ENCODE measurements around the gene ACBD6.
"Not testable (repeated sequence)": the region's sequence is repeated elsewhere in the genome, so short reads cannot be mapped to it uniquely, and the experiment has no call there.

The ACBD6 gene

GRCh38 chr1:180433873-180434272 lies 68.5 kb downstream of the ACBD6 start:
- H3K4me3 ChIP-seq (ENCODE audit: low read depth, low read length): no peak overlapping the region
- no peak for TF ChIP-seq CTCF (IDR thresholded peaks at IDR 0.05; ENCODE audit: low read depth, low read length)

GRCh38 chr1:180431683-180432082 lies 70.7 kb downstream of the ACBD6 start:
- TF ChIP-seq CTCF (IDR thresholded peaks at IDR 0.05; ENCODE audit: low read depth, low read length): no peak

GRCh38 chr1:180428782-180429695 lies 73.3 kb downstream of the ACBD6 start:
- TF ChIP-seq CTCF (IDR thresholded peaks at IDR 0.05; ENCODE audit: low read depth, low read length): no peak
- no peak overlapping the region for H3K4me3 ChIP-seq (ENCODE audit: low read depth, low read length)

More at GRCh38 chr1:180431683-180432082, 70.7 kb downstream of the ACBD6 start:
- H3K4me3 ChIP-seq (ENCODE audit: low read depth, low read length): no peak overlapping the region

GRCh38 chr1:180425952-180426351 lies 76.4 kb downstream of the ACBD6 start:
- TF ChIP-seq CTCF (IDR thresholded peaks at IDR 0.05; ENCODE audit: low read depth, low read length): no peak

GRCh38 chr1:180424848-180425457 lies 77.4 kb downstream of the ACBD6 start:
- no peak overlapping the region for H3K4me3 ChIP-seq (ENCODE audit: low read depth, low read length)
- no peak for TF ChIP-seq CTCF (IDR thresholded peaks at IDR 0.05; ENCODE audit: low read depth, low read length)

More at GRCh38 chr1:180425952-180426351, 76.4 kb downstream of the ACBD6 start:
- no peak overlapping the region for H3K4me3 ChIP-seq (ENCODE audit: low read depth, low read length)

- no peak for TF ChIP-seq CTCF (IDR thresholded peaks at IDR 0.05; ENCODE audit: low read depth, low read length)
- H3K4me3 ChIP-seq (ENCODE audit: low read depth, low read length): no peak overlapping the region
Measured at GRCh38 chr1:180421614-180422013, 80.8 kb downstream of the ACBD6 start.

GRCh38 chr1:180421145-180421544 lies 81.2 kb downstream of the ACBD6 start:
- not testable (repeated sequence) for H3K4me3 ChIP-seq (ENCODE audit: low read depth, low read length)
